Measurements from ENCODE around the gene GRK3.
"Not testable (repeated sequence)": the region's sequence is repeated elsewhere in the genome, so short reads cannot be mapped to it uniquely, and the experiment has no call there.

GRK3 gene

GRCh38 chr22:25572708-25573171 is 8.3 kb downstream of the GRK3 start:
- DNase-seq: peak; percentile 13 to 61 (median 38)

- no peak for DNase-seq
These were observed 9.4 kb downstream of the GRK3 start for GRCh38 chr22:25573841-25574240.

- DNase-seq: no peak
These were observed 10.3 kb downstream of the GRK3 start for GRCh38 chr22:25574736-25575135.

GRCh38 chr22:25575674-25576392 is 11.4 kb downstream of the GRK3 start:
- DNase-seq: not testable (repeated sequence)

- DNase-seq: not testable (repeated sequence)
These were observed 17.0 kb downstream of the GRK3 start for GRCh38 chr22:25581452-25581851.

GRCh38 chr22:25582946-25583345 is 18.5 kb downstream of the GRK3 start:
- DNase-seq: no peak

GRCh38 chr22:25584993-25585392 is 20.5 kb downstream of the GRK3 start:
- peak; percentile 41 to 75 (median 66) for DNase-seq

GRCh38 chr22:25589664-25590063 is 25.2 kb downstream of the GRK3 start:
- not testable (repeated sequence) for DNase-seq

GRCh38 chr22:25593323-25593722 is 28.8 kb downstream of the GRK3 start:
- not testable (repeated sequence) for DNase-seq

- DNase-seq: no peak
These were observed 34.1 kb downstream of the GRK3 start for GRCh38 chr22:25598609-25599008.

GRCh38 chr22:25602445-25602844 is 38.0 kb downstream of the GRK3 start:
- no peak for DNase-seq

GRCh38 chr22:25602916-25603315 is 38.4 kb downstream of the GRK3 start:
- DNase-seq: no peak

GRCh38 chr22:25605146-25605545 is 40.7 kb downstream of the GRK3 start:
- DNase-seq: not testable (repeated sequence)

GRCh38 chr22:25605565-25605964 is 41.1 kb downstream of the GRK3 start:
- not testable (repeated sequence) for DNase-seq

GRCh38 chr22:25611284-25611683 is 46.8 kb downstream of the GRK3 start:
- DNase-seq: not testable (repeated sequence)

GRCh38 chr22:25613131-25613530 is 48.7 kb downstream of the GRK3 start:
- not testable (repeated sequence) for DNase-seq

- not testable (repeated sequence) for DNase-seq
These were observed 49.1 kb downstream of the GRK3 start for GRCh38 chr22:25613558-25613957.

- DNase-seq: not testable (repeated sequence)
These were observed 50.3 kb downstream of the GRK3 start for GRCh38 chr22:25614791-25615190.

GRCh38 chr22:25621986-25622385 is 57.5 kb downstream of the GRK3 start:
- DNase-seq: no peak

- no peak for DNase-seq
These were observed 58.8 kb downstream of the GRK3 start for GRCh38 chr22:25623310-25623734.

- no peak for DNase-seq
These were observed 59.4 kb downstream of the GRK3 start for GRCh38 chr22:25623851-25624250.

- no peak for DNase-seq
These were observed 60.0 kb downstream of the GRK3 start for GRCh38 chr22:25624476-25624875.

- DNase-seq: not testable (repeated sequence)
These were observed 61.5 kb downstream of the GRK3 start for GRCh38 chr22:25625747-25626623.

- DNase-seq: no peak
These were observed 62.1 kb downstream of the GRK3 start for GRCh38 chr22:25626624-25626990.

All from suppressor macrophage (primary cell).